GM18505 (cell line): ENCODE measurements around the gene TTLL11.

Experiments used
- ATAC-seq: cut with Tn5 transposase; IDR thresholded peaks from one replicate; pipeline ENCODE4 v1.9.1; 2021; ENCODE audit not compliant: unreplicated experiment
- POLR2A ChIP-seq: IDR thresholded peaks from 4 replicates; pipeline ENCODE4 v1.6.1; 2011; ENCODE audit warnings: borderline replicate concordance; ENCODE audit not compliant: insufficient read depth, insufficient read length; ENCODE audit errors: extremely low read depth

The TTLL11 gene

DNA sequence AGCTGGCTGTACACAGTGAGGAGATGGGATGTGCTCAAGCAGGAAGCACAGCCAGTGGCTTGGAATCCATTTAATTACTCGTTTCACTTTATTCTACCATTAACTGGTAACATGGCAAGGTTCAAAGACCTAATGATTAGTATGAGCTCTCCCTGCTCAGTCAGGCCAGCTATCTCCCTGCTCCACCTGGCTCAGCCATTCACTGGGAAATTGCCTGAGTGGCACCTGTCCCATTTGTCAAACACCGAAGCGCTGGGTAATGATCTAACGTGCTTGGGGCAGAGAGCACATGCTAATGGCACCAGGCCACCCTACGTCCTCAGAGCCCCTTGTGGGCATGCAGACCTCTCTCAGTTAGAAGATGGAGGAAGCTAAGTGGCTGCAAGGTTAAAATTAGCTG lies 162.2 kb downstream of the TTLL11 start:
- no peak for TF ChIP-seq POLR2A
- ATAC-seq, result no peak

DNA sequence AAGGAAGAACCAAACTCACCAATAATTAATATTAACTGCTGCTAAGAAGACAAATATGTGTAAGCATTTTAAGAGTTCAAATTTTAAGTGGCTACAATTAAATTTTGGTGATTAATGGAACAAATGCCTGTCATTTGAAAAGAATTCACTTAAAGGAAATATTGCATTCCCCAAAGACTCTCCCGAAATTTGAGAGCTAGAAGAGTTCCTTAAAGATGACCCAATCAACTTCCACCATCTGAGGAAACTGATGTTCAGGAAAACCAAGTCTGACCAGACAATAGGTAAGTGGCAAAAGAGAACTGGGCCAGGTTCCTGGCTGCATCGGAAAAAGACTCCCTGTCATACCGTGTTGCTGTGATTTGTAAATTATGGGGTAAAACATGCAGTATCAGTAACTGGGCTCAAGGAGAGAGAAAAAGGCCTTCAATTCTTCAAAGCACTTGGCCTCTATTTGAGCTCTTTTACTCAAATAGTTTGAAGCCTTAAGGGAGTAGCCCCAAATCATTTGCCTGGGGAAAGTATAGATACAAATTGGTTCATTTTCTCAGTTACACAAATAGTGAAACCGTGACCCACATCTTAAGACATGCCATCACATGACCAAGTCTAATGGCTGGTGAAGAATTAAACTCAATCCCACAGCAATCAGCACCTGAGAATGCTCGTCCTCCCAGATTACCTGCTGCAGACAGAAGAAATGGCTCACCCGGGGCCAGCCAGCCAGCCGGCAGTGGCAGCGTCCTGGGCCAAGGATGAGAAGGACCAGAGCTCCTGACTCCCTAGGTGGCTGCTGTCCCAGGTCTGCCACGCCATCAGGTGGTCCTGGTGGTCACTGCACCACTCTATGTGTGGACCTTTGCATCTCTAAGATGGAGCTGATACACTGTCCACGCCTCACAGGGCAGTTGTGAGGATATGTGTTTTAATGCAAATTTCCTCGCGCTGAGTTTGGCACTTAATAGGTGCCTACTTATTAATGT lies 162.9 kb downstream of the TTLL11 start:
- TF ChIP-seq POLR2A, result no peak
- no peak for ATAC-seq

GRCh38 chr9:121927636-121928035 lies 165.5 kb downstream of the TTLL11 start:
- no peak for TF ChIP-seq POLR2A
- no peak for ATAC-seq

GRCh38 chr9:121927081-121927480 lies 166.0 kb downstream of the TTLL11 start:
- no peak for ATAC-seq
- TF ChIP-seq POLR2A, result no peak

DNA sequence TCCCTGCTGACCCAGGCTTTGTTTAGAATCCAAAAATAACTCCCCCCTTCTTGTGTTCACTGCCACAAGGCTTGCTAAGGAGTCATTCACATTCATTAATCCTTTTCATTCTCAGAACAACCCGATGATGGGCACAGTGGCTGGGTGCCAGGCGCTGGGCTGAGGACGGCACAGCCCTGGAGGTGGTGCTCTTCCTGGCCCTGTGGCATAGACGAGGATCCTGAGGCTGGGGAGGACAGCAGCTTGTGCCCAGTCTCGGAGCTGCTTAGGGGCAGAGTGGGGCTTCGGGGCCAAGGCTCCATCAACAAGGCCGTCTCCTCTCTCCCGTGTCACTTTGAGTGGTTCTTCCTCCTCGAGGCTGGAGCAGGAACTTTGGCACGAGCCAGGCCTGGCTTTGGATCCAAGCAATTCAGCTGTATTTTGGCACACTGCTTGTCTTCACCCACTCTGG lies 166.7 kb downstream of the TTLL11 start:
- ATAC-seq, result no peak
- no peak for TF ChIP-seq POLR2A

DNA sequence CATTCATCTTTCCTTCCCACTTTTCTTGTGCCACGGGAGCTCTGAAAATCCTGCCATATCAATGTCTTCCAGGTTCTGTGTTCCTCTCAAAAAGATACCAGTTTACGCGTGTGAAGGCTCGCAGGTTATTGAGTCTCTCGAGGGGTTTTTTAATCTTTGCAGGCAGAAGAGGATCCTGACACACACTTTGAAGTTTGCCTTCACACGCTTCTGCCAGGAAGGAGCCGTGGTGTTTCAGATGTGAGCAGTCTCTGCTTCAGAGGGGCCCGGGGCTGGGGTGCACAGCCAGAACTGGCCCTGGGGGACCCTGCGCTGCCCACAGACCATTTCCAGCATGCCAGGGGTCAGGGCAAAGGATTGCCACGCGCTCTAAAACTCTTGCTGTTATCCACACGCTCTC lies 167.2 kb downstream of the TTLL11 start:
- TF ChIP-seq POLR2A, result no peak
- no peak for ATAC-seq

GRCh38 chr9:121924700-121925099 lies 168.4 kb downstream of the TTLL11 start:
- no peak for TF ChIP-seq POLR2A

GRCh38 chr9:121921444-121921843 lies 171.7 kb downstream of the TTLL11 start:
- no peak for ATAC-seq
- TF ChIP-seq POLR2A, result no peak

More at GRCh38 chr9:121924700-121925099, 168.4 kb downstream of the TTLL11 start:
- ATAC-seq, result no peak

DNA sequence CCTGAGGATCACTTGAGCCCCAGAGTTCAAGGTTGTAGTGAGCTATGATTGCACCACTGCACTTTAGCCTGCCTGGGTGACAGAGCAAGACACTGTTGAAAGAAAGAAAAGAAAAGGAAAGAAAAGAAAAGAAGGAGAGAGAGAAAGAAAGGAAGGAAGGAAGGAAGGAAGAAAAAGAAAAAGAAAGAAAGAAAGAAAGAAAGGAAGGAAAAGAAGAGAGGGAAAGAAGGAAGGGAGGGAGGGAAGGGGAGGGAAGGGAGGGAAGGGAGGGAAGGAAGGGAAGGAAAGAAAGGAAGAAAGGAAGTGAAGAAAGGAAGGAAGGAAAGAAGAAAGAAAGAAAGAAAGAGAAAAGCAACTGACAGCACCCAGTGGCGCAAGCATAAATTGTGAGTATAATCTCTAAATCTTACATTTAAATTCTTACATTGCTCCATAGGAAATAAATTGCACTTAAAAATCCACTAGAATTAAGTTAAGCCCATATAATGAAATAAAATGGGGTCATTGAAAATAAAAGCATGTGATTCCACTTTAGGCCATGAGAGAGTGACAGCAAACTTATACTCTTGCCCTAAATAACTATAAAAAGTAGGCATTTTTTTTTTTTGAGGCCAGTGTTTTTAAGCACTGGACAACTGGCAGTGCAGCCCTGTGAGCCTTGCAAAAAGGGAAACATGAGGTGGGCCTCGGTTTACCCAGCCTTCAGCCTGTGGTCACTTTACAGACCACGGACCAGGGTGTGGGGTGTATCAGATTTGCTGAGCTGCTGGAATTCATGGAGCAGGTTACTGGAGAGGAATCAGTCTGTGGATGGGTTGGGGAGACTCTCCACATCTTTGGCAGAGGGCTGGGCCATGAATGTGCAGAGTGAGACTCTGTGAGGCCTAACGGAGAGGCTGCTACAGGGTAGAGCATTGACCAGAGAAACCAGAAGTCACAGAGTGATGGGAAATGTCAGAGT lies 175.5 kb downstream of the TTLL11 start:
- TF ChIP-seq POLR2A, result no peak
- no peak for ATAC-seq

DNA sequence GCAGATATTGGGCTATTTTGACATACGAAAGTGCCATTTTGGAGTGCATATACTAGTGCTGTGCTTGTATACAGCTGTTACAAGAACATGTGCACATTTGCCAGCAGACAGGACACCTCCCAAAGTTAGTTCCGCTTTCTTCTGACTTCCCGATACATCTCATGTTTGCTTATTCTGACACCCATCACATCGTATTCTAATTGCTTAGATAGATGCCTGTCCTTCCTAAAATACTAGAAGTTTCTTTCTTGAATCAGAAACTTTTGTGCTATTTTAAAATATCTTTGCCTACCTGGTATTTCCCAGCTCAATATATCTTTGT lies 177.8 kb downstream of the TTLL11 start:
- no peak for TF ChIP-seq POLR2A
- no peak for ATAC-seq

- no peak for TF ChIP-seq POLR2A
- no peak for ATAC-seq
Observed at GRCh38 chr9:121914604-121915303, 178.4 kb downstream of the TTLL11 start.

DNA sequence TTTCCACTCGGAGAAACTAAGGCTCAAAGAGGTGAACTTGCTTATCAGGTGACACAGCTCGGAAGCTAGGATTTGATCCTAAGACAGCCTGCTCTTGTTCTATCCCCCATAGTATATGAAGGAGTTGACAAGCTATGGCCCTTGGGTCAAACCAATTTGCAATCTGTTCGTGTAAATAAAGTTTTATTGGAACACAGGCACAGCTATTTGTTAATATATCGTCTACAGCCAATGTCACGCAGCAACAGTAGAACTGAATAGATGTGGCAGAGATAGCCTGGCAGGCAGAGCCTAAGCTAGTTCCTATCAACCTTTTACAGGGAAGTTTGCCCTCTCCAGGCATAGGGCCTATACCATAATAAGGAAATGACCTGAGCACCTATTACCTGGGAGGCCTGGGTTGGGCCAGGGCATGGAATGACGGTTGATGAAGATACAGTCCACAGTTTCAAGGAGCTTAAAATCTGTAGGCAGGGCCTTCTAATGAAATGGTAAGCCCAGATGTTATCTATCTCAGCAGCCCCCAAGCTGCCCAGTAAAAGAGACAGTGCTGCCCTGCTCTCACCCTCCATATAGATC lies 179.0 kb downstream of the TTLL11 start:
- ATAC-seq, result no peak
- no peak for TF ChIP-seq POLR2A

GRCh38 chr9:121912812-121913627 lies 180.1 kb downstream of the TTLL11 start:
- no peak for TF ChIP-seq POLR2A
- ATAC-seq, result no peak
